ENCODE measurements around the gene ATAD3B. TPM values are rescaled to one million over a fixed set of nuclear protein-coding genes. Genes with fewer than 3 reads are reported as not detected.
"Not testable (repeated sequence)": the region's sequence is repeated elsewhere in the genome, so short reads cannot be mapped to it uniquely, and the experiment has no call there.

ATAD3B gene
- total and polyA plus RNA-seq, 2 donors from 2014 or later, result 13.3 to 28.8 TPM

GRCh38 chr1:1524750-1525383 lies 53.3 kb downstream of the ATAD3B start:
- H3K27me3 ChIP-seq (ENCODE audit: control insufficient read depth, insufficient read depth, low read length); intact Hi-C loops (cut with DNase I); DNase-seq; H3K27ac ChIP-seq (ENCODE audit: low read depth in 2 of 2, low read length in 2 of 2); H3K9ac ChIP-seq (ENCODE audit: low read length in 3 of 3); H3K4me3 ChIP-seq (ENCODE audit: low read length in 3 of 3); H3K4me1 ChIP-seq (ENCODE audit: control insufficient read depth in 2 of 3, insufficient read depth in 2 of 3, low read depth in 1 of 3, low read length in 3 of 3); H3K36me3 ChIP-seq (ENCODE audit: control insufficient read depth in 2 of 3, insufficient read depth in 3 of 3, low read length in 3 of 3); H3K9me3 ChIP-seq (ENCODE audit: control insufficient read depth in 2 of 3, insufficient read depth in 1 of 3, low read length in 3 of 3); FAIRE-seq: not testable (repeated sequence)

GRCh38 chr1:1526476-1526875 lies 54.9 kb downstream of the ATAD3B start:
- H3K27ac ChIP-seq (ENCODE audit: low read depth in 2 of 2, low read length in 2 of 2); H3K4me3 ChIP-seq (ENCODE audit: low read length in 3 of 3); H3K4me1 ChIP-seq (ENCODE audit: control insufficient read depth in 2 of 3, insufficient read depth in 2 of 3, low read depth in 1 of 3, low read length in 3 of 3); intact Hi-C loops (cut with DNase I); H3K9ac ChIP-seq (ENCODE audit: low read length in 3 of 3); H3K27me3 ChIP-seq (ENCODE audit: control insufficient read depth, insufficient read depth, low read length); H3K36me3 ChIP-seq (ENCODE audit: control insufficient read depth in 2 of 3, insufficient read depth in 3 of 3, low read length in 3 of 3); FAIRE-seq; H3K9me3 ChIP-seq (ENCODE audit: control insufficient read depth in 2 of 3, insufficient read depth in 1 of 3, low read length in 3 of 3); DNase-seq: not testable (repeated sequence)

GRCh38 chr1:1527092-1527816 lies 55.7 kb downstream of the ATAD3B start:
- FAIRE-seq (no peak), DNase-seq (no peak)
- no peak for TF ChIP-seq CTCF (IDR thresholded peaks at IDR 0.05; ENCODE audit: borderline replicate concordance, extremely low read depth, insufficient read depth)
- peaks cover 0 to 3% (median 0%) of the 10 kb centered on the region in 3 donors for H3K9me3 ChIP-seq (ENCODE audit: control insufficient read depth in 2 of 3, insufficient read depth in 1 of 3, low read length in 3 of 3)
- no peaks in the 10 kb centered on the region for H3K27me3 ChIP-seq (ENCODE audit: control insufficient read depth, insufficient read depth, low read length)
- intact Hi-C loops (cut with DNase I), result no loop called here
- H3K27ac ChIP-seq (ENCODE audit: low read depth in 2 of 2, low read length in 2 of 2), result no peak overlapping the region
- H3K9ac ChIP-seq (ENCODE audit: low read length in 3 of 3), result no peak overlapping the region
- H3K4me1 ChIP-seq (ENCODE audit: control insufficient read depth in 2 of 3, insufficient read depth in 2 of 3, low read depth in 1 of 3, low read length in 3 of 3), result no peaks in the 10 kb centered on the region
- H3K4me3 ChIP-seq (ENCODE audit: low read length in 3 of 3), result no peak overlapping the region
- peaks cover 0 to 5% (median 0%) of the 10 kb centered on the region in 3 donors for H3K36me3 ChIP-seq (ENCODE audit: control insufficient read depth in 2 of 3, insufficient read depth in 3 of 3, low read length in 3 of 3)

- FAIRE-seq (no peak), DNase-seq (no peak)
- Histone ChIP-seq H3K9ac (ENCODE audit: low read length in 3 of 3) (no peak overlapping the region), H3K4me3 (ENCODE audit: low read length in 3 of 3) (no peak overlapping the region), H3K4me1 (ENCODE audit: control insufficient read depth in 2 of 3, insufficient read depth in 2 of 3, low read depth in 1 of 3, low read length in 3 of 3) (no peaks in the 10 kb centered on the region), H3K36me3 (ENCODE audit: control insufficient read depth in 2 of 3, insufficient read depth in 3 of 3, low read length in 3 of 3) (peaks cover 0 to 5% (median 0%) of the 10 kb centered on the region in 3 donors), H3K27me3 (ENCODE audit: control insufficient read depth, insufficient read depth, low read length) (no peaks in the 10 kb centered on the region), H3K27ac (ENCODE audit: low read depth in 2 of 2, low read length in 2 of 2) (no peak overlapping the region), H3K9me3 (ENCODE audit: control insufficient read depth in 2 of 3, insufficient read depth in 1 of 3, low read length in 3 of 3) (peaks cover 0 to 3% (median 0%) of the 10 kb centered on the region in 3 donors)
- TF ChIP-seq CTCF (IDR thresholded peaks at IDR 0.05; ENCODE audit: borderline replicate concordance, extremely low read depth, insufficient read depth), result no peak
- intact Hi-C loops (cut with DNase I), result no loop called here
These were observed 57.0 kb downstream of the ATAD3B start for GRCh38 chr1:1528301-1529267.
